Glutamatergic neuron (in vitro differentiated cells): ENCODE data around the gene UBC. TPM values are rescaled to one million over a fixed set of nuclear protein-coding genes. Genes with fewer than 3 reads are reported as not detected.
"Not testable (repeated sequence)": the region's sequence is repeated elsewhere in the genome, so short reads cannot be mapped to it uniquely, and the experiment has no call there.

ENCODE experiments used
- DNase-seq: peaks from one replicate; pipeline ENCODE4 v3.0.0; 2022
- H3K27ac Mint-ChIP-seq: one replicate; pipeline ENCODE4 v1.8.0; 2020; ENCODE audit warnings: mild to moderate bottlenecking, mixed read lengths, inconsistent platforms; ENCODE audit not compliant: unreplicated experiment
- H3K27me3 Mint-ChIP-seq: one replicate; pipeline ENCODE4 v1.8.0; 2020; ENCODE audit warnings: mild to moderate bottlenecking, moderate library complexity, mixed read lengths, inconsistent platforms; ENCODE audit not compliant: unreplicated experiment
- H3K36me3 Mint-ChIP-seq: one replicate; pipeline ENCODE4 v1.8.0; 2020; ENCODE audit warnings: mild to moderate bottlenecking, mixed read lengths, inconsistent platforms; ENCODE audit not compliant: unreplicated experiment
- H3K4me1 Mint-ChIP-seq: one replicate; pipeline ENCODE4 v1.8.0; 2020; ENCODE audit warnings: mild to moderate bottlenecking, low read depth, mixed read lengths, inconsistent platforms; ENCODE audit not compliant: unreplicated experiment
- H3K4me3 Mint-ChIP-seq: one replicate; pipeline ENCODE4 v1.8.0; 2020; ENCODE audit warnings: mild to moderate bottlenecking, mixed read lengths, inconsistent platforms; ENCODE audit not compliant: unreplicated experiment
- H3K9me3 Mint-ChIP-seq: one replicate; pipeline ENCODE4 v1.8.0; 2020; ENCODE audit warnings: mild to moderate bottlenecking, moderate library complexity, mixed read lengths, inconsistent platforms; ENCODE audit not compliant: unreplicated experiment
- CTCF ChIP-seq: fragments of 200-600 bp; sonication (generic); IDR thresholded peaks from one replicate; pipeline ENCODE4 v1.5.0; 2021; ENCODE audit not compliant: partially characterized antibody, unreplicated experiment
- total RNA-seq: library from RNA; stranded (reverse); fragmentation: NEBNext Ultra II Directional; extraction: Animal tissue kit (Norgen Biotek cat#: 25700); gene quantifications from one replicate; pipeline ENCODE4 v1.2.1, GENCODE V29; 2021; ENCODE audit not compliant: unreplicated experiment

Gene UBC
- total RNA-seq, 1 donor from 2014 or later = 966 TPM

DNA sequence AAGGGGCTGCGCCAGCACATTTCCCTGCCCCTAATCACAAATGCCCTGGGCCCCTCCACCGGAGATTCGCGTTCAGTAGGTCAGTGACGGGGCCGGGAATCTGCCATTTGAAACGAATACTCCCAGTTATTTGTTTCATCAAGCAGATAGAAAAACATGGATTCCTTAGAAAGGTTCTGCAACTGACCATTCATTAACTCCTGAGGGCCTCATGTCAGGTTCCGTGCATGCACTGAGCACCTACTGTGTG, 25.6 kb upstream of the UBC start:
- H3K4me1 Mint-ChIP-seq = peaks cover 1% of the 10 kb centered on the region
- H3K27ac Mint-ChIP-seq = no peak overlapping the region
- no peaks in the 10 kb centered on the region for H3K9me3 Mint-ChIP-seq
- no peak overlapping the region for H3K4me3 Mint-ChIP-seq
- TF ChIP-seq CTCF = no peak
- peaks cover 7% of the 10 kb centered on the region for H3K27me3 Mint-ChIP-seq
- H3K36me3 Mint-ChIP-seq = no peaks in the 10 kb centered on the region
- no peak for DNase-seq

DNA sequence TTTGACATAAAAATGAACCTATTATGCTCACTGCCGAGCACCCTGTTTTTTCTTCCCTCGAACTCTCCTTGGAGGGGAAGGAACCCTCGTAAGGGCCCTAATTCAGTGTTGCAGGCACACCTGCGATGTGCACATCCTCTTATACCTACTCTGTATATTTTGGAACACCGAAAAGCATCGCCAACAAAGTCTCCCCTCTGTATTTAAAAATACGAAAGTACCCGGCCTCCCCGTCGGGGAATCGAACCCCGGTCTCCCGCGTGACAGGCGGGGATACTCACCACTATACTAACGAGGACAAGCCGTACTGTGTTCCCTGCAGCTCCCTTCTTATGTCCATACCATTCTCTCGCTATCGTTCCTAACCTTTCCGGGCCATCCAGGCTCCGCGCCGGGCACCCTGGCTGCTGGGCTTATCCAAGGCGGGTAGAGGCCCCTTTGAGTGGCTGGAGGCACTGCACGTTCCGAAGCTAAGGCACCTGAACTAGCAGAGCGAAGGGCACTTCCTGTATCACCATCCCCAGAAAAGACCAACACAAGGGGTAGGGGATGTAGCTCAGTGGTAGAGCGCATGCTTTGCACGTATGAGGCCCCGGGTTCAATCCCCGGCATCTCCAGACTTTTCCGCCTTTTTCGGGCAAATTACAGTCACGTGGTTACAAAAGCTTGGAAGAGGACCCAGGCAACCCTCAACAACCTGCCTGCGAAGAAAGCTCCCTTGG, 25.1 kb upstream of the UBC start:
- Mint-ChIP-seq H3K27me3 (peaks cover 5% of the 10 kb centered on the region), H3K27ac (no peak overlapping the region), H3K4me1 (peaks cover 1% of the 10 kb centered on the region), H3K9me3 (no peaks in the 10 kb centered on the region), H3K4me3 (no peak overlapping the region), H3K36me3 (no peaks in the 10 kb centered on the region)
- peak; percentile 89 for DNase-seq
- peak; percentile 8 for TF ChIP-seq CTCF

DNA sequence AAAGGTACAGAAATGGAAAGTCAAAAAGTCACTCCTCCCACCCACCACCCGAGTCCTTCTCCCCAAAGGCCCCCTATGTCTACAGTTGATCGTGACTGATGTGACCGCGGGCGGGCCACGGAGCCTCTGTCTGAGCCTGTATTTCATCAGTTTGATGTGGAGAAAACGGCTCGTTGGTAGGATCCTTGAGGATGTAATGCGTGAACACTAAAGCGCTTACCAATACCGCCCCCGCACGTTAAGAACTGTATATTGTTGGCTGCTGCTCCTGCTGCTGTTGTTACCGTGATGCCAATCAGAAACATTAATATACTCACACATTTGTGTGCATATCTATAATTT, 24.6 kb upstream of the UBC start:
- no peak overlapping the region for H3K27ac Mint-ChIP-seq

GRCh38 chr12:124938587-124938986, 24.1 kb upstream of the UBC start:
- no peak for TF ChIP-seq CTCF
- Mint-ChIP-seq H3K27me3 (peaks cover 5% of the 10 kb centered on the region), H3K27ac (no peak overlapping the region), H3K4me1 (peaks cover 1% of the 10 kb centered on the region), H3K9me3 (no peaks in the 10 kb centered on the region), H3K4me3 (no peak overlapping the region), H3K36me3 (no peaks in the 10 kb centered on the region)
- DNase-seq = no peak

More for the DNA sequence above, 24.6 kb upstream of the UBC start:
- TF ChIP-seq CTCF = no peak
- Mint-ChIP-seq H3K4me3 (no peak overlapping the region), H3K9me3 (no peaks in the 10 kb centered on the region), H3K36me3 (no peaks in the 10 kb centered on the region), H3K4me1 (peaks cover 1% of the 10 kb centered on the region), H3K27me3 (peaks cover 5% of the 10 kb centered on the region)
- DNase-seq = peak; percentile 54

GRCh38 chr12:124938108-124938507, 23.7 kb upstream of the UBC start:
- Mint-ChIP-seq H3K36me3 (no peaks in the 10 kb centered on the region), H3K4me3 (peak overlapping the region; percentile 30), H3K27ac (peak overlapping the region; percentile 48), H3K27me3 (peaks cover 3% of the 10 kb centered on the region), H3K9me3 (no peaks in the 10 kb centered on the region), H3K4me1 (peaks cover 1% of the 10 kb centered on the region)
- DNase-seq = no peak
- no peak for TF ChIP-seq CTCF

DNA sequence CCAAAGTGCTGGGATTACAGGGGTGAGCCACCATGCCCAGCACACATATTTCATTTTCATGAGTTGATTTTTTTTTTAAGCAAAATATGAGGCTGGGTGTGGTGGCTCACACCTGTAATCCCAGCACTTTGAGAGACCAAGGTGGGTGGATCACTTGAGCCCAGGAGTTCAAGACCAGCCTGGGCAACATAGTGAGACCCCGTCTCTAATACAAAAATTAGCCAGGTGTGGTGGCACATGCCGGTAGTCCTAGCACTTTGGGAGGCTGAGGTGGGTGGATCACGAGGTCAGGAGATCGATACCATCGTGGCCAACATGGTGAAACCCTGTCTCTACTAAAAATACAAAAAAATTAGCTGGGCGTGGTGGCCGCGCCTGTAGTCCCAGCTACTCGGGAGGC, 17.1 kb upstream of the UBC start:
- H3K27ac Mint-ChIP-seq, H3K4me1 Mint-ChIP-seq, H3K4me3 Mint-ChIP-seq, DNase-seq, H3K36me3 Mint-ChIP-seq: not testable (repeated sequence)
- H3K27me3 Mint-ChIP-seq = peaks cover 18% of the 10 kb centered on the region
- peaks cover 17% of the 10 kb centered on the region for H3K9me3 Mint-ChIP-seq
